Endothelial cell of umbilical vein (primary cell): ENCODE results near the gene SSH2. TPM values are rescaled to one million over a fixed set of nuclear protein-coding genes. Genes with fewer than 3 reads are reported as not detected.

Experiments
- BruUV-seq: library from RNA; stranded (reverse); fragments of 400-500 nt; replicated peaks from 2 replicates; lab custom pipeline; 2021; lab: Mats Ljungman, UMichigan
- CTCF ChIA-PET: fragments of 300-600, 350-600 bp; sonication (Branson Sonifier 250); formaldehyde crosslinking; loops from one replicate; lab custom pipeline; 2021; ENCODE audit warnings: antibody characterized with exemption, inconsistent platforms; lab: Charles Lee
- POLR2A ChIA-PET: fragments of 300-600, 350-600 bp; sonication (Branson Sonifier 250); formaldehyde crosslinking; loops from one replicate; lab custom pipeline; 2021; ENCODE audit warnings: antibody characterized with exemption, inconsistent platforms; lab: Charles Lee
- DNase-seq: peaks from one replicate; pipeline ENCODE4 v3.0.0-alpha.2; 2011; ENCODE audit warnings: low read depth, low spot score
- FAIRE-seq: peaks from 2 replicates; lab custom pipeline; 2011; peaks lifted over from hg19 to GRCh38; lab: Jason Lieb, UNC
- H2AFZ ChIP-seq: 2 replicates; pipeline ENCODE4 v1.6.0; 2012; ENCODE audit warnings: low read depth, low read length, control low read depth, inconsistent platforms
- H3K27ac ChIP-seq: 2 replicates; pipeline ENCODE4 v1.5.1; 2011; ENCODE audit warnings: low read depth, mild to moderate bottlenecking, control low read depth, low read length, moderate library complexity; ENCODE audit not compliant: insufficient read depth
- H3K27me3 ChIP-seq, 2 experiments: 2 replicates each; pipeline versions ENCODE4 v1.6.0 to v1.6.1; 2011; ENCODE audit warnings: low read length in 2 of 2, mixed read lengths in 1 of 2; ENCODE audit not compliant: control insufficient read depth in 2 of 2, insufficient read depth in 2 of 2
- H3K36me3 ChIP-seq, 2 experiments: 2 replicates in 1 of 2; 3 replicates in 1 of 2; pipeline ENCODE4 v1.5.1; 2011; ENCODE audit warnings: low read length in 2 of 2, mild to moderate bottlenecking in 1 of 2, moderate library complexity in 1 of 2; ENCODE audit not compliant: control insufficient read depth in 2 of 2, insufficient read depth in 2 of 2; ENCODE audit errors: extremely low read depth in 1 of 2
- H3K4me1 ChIP-seq: 3 replicates; pipeline ENCODE4 v1.5.1; 2011; ENCODE audit warnings: mild to moderate bottlenecking, low read length; ENCODE audit not compliant: control insufficient read depth, insufficient read depth; ENCODE audit errors: extremely low read depth
- H3K4me2 ChIP-seq: 2 replicates; pipeline ENCODE4 v1.6.1; 2011; ENCODE audit warnings: low read length, control low read depth, mixed read lengths; ENCODE audit not compliant: insufficient read depth
- H3K4me3 ChIP-seq, 3 experiments: fragments of 200-600 bp in 1 of 3; sonication (generic), shearing (Covaris generic) in 1 of 3; replicated peaks in 1 of 3; 2 replicates each; pipeline ENCODE4 v1.5.1; 2011 to 2016; ENCODE audit warnings: control low read depth in 3 of 3, low read length in 3 of 3, mild to moderate bottlenecking in 2 of 3, inconsistent platforms in 1 of 3, low read depth in 1 of 3, moderate library complexity in 1 of 3; ENCODE audit not compliant: insufficient read depth in 1 of 3
- H3K79me2 ChIP-seq: 2 replicates; pipeline ENCODE4 v1.6.0; 2012; ENCODE audit warnings: low read length, inconsistent platforms; ENCODE audit not compliant: control insufficient read depth, insufficient read depth
- H3K9ac ChIP-seq: replicated peaks from 2 replicates; pipeline ENCODE3; 2011; ENCODE audit warnings: low read length, control low read depth; ENCODE audit not compliant: insufficient read depth; ENCODE audit errors: extremely low read depth
- H3K9me1 ChIP-seq: replicated peaks from 3 replicates; pipeline ENCODE4 v1.6.0; 2011; ENCODE audit warnings: mild to moderate bottlenecking, low read length; ENCODE audit not compliant: control insufficient read depth, insufficient read depth; ENCODE audit errors: extremely low read depth
- H3K9me3 ChIP-seq: replicated peaks from 2 replicates; pipeline ENCODE4 v1.5.1; 2012; ENCODE audit warnings: low read length, inconsistent platforms; ENCODE audit not compliant: control insufficient read depth, insufficient read depth
- H4K20me1 ChIP-seq: replicated peaks from 2 replicates; pipeline ENCODE3; 2011; ENCODE audit warnings: mild to moderate bottlenecking, low read length; ENCODE audit not compliant: control insufficient read depth, insufficient read depth; ENCODE audit errors: extremely low read depth
- CTCF ChIP-seq, 2 donors: IDR thresholded peaks; 1 replicate in 1 of 2; 2 replicates in 1 of 2; pipeline ENCODE4 v1.5.1; 2011; ENCODE audit warnings: low read length in 2 of 2, mild to moderate bottlenecking in 2 of 2, moderate library complexity in 2 of 2, control low read depth in 1 of 2, inconsistent platforms in 1 of 2, low read depth in 1 of 2; ENCODE audit not compliant: insufficient read depth in 1 of 2; ENCODE audit errors: extremely low read depth in 1 of 2
- EZH2 ChIP-seq: IDR thresholded peaks from 2 replicates; pipeline ENCODE4 v1.6.1; 2012; ENCODE audit warnings: borderline replicate concordance, low read depth, mild to moderate bottlenecking, moderate library complexity, low read length, inconsistent platforms; ENCODE audit not compliant: severe bottlenecking
- FOS ChIP-seq: IDR thresholded peaks from 2 replicates; pipeline ENCODE4 v1.6.1; 2011; ENCODE audit warnings: mild to moderate bottlenecking, low read length, moderate library complexity, borderline replicate concordance; ENCODE audit not compliant: insufficient read depth
- GATA2 ChIP-seq: IDR thresholded peaks from 2 replicates; pipeline ENCODE4 v1.7.0; 2011; ENCODE audit warnings: low read depth, mild to moderate bottlenecking, moderate library complexity, mixed read lengths, low read length; ENCODE audit not compliant: insufficient read length, insufficient read depth
- JUN ChIP-seq: IDR thresholded peaks from 2 replicates; pipeline ENCODE4 v1.6.1; 2011; ENCODE audit warnings: borderline replicate concordance, low read depth; ENCODE audit not compliant: insufficient read length, insufficient read depth
- MAX ChIP-seq: IDR thresholded peaks from 2 replicates; pipeline ENCODE4 v1.6.1; 2011; ENCODE audit not compliant: insufficient read depth, insufficient read length
- MYC ChIP-seq: IDR thresholded peaks from one replicate; pipeline ENCODE4 v1.6.1; 2011; ENCODE audit warnings: mild to moderate bottlenecking, low read depth, low read length
- POLR2A ChIP-seq: IDR thresholded peaks from 2 replicates; pipeline ENCODE4 v1.6.1; 2012; ENCODE audit warnings: low read depth, mild to moderate bottlenecking, control low read depth, low read length
- POLR2AphosphoS5 ChIP-seq: IDR thresholded peaks from 2 replicates; pipeline ENCODE4 v1.6.1; 2012; ENCODE audit warnings: low read depth, mild to moderate bottlenecking, control low read depth, low read length, moderate library complexity; ENCODE audit not compliant: insufficient read depth
- dilution Hi-C: fragments of 300-500 bp; cut with MboI; formaldehyde crosslinking; loops from one replicate; pipeline ENCODE4 v1.15.0; 2019; ENCODE audit warnings: low sequenced_read_pairs; ENCODE audit not compliant: extremely low pct_ligation_motif_present
- intact Hi-C: fragments of 100-400 bp; cut with micrococcal nuclease; formaldehyde crosslinking; loops from one replicate; pipeline ENCODE4 v1.10.0; 2022
- polyA plus RNA-seq, 4 experiments: library from polyadenylated mRNA; depleted of rRNA in 3 of 4; stranded (reverse) in 3 of 4; unstranded in 1 of 4; fragments of >200 nt; gene quantifications; 2 replicates each; pipeline versions ENCODE4 v1.2.1 to v1.2.3, GENCODE V29; 2011 to 2012; ENCODE audit warnings: missing spikeins in 1 of 4
- total RNA-seq: library from RNA; stranded (reverse); gene quantifications from 2 replicates; pipeline ENCODE4 v1.2.3, GENCODE V29; 2021

SSH2 gene
- total and polyA plus RNA-seq, 2 donors (not counting 3 experiments of a cell fraction or from before 2014, with no cell fraction given) = 24.6 to 60.9 TPM

DNA sequence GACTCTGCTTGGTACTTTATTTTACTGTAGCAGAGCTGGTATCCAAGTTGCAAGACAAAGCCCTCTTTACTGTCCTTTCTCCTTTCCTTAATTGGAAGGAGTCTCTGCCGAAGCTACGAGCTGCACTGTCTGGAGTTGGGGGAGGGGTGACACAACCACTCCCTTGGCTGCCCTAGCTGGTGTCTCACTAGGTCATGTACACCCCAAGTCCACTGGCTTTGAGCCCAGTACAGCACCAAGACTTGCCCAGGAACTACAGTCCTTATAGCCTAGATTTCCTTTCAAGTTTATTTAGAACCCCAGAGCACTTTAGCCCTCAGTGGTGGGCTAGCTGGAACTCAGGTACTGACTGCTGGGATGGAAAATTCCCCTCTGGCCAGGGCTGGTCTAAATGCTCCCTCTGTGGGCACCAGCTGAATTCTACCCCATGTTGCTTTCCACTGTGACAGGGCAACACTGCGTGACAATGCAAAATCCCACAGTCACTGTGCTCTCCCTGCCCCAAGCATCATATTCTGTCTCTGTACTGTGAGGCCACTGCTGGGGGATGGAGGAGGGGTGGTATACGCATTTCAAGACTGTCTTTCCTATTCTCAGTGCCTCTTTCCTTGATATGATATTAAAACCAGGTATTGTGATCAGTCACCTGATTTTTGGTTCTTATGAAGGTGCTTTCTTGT, 29.8 kb upstream of the SSH2 start:
- CTCF ChIA-PET = interaction anchor here (1.8 kb wide), 1 partner anchor 62 kb away, joined by 4 read pairs; no protein-coding TSS in a partner anchor
- no peak overlapping the region for H3K4me2 ChIP-seq

DNA sequence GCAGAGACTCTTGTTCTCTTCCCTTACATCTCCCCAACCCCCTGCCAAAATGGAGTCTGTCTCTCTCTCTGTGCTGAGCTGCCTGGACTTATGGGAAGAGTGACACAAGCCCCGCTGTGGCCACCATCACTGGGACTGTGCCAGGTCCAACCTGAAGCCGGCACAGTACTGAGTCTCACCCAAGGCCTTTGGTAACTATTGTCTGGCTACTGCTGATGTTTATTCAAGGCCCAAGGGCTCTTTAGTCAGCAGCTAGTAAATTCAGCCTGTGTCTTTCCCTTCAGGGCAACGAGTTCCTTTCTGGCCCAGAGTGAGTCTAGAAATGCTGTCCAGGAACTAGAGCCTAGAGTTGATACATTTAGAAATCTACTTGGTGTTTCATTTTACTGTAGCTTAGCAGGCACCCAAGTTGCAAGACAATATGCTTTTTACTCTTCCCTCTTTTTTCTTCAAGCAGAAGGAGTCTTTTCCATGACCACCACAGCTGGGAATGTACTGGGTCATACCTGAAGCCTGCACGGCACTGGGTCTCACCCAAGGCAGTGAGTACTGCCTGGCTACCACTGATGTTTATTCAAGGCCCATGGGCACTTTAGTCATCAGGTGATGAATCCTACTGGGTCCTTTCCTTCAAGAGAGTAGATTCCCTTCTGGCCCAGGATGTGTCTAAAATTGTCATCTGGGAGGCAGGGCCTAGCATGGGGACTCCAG, 29.1 kb upstream of the SSH2 start:
- Histone ChIP-seq H3K36me3 (no peaks in the 10 kb centered on the region), H3K79me2 (no peaks in the 10 kb centered on the region), H3K4me3 (no peak overlapping the region), H4K20me1 (no peaks in the 10 kb centered on the region), H3K9me3 (no peaks in the 10 kb centered on the region), H3K4me1 (no peaks in the 10 kb centered on the region), H3K9me1 (no peaks in the 10 kb centered on the region), H3K27ac (no peak overlapping the region), H2AFZ (no peak overlapping the region), H3K27me3 (peaks cover 0 to 2% of the 10 kb centered on the region in 2 experiments), H3K4me2 (no peak overlapping the region), H3K9ac (no peak overlapping the region)
- TF ChIP-seq CTCF (IDR thresholded peaks at IDR 0.05; ENCODE audit: extremely low read depth in 1 of 2, insufficient read depth in 1 of 2, low read depth in 1 of 2, low read length in 2 of 2) (no peak), MAX (no peak), POLR2A (no peak), JUN (no peak), MYC (no peak), GATA2 (no peak), POLR2AphosphoS5 (no peak), EZH2 (no peak), FOS (no peak)
- FAIRE-seq = no peak
- DNase-seq = no peak
- ChIA-PET POLR2A (no interaction called here), CTCF (interaction anchor here (1.8 kb wide), 2 partner anchors 25 to 62 kb away, joined by 4 read pairs; no protein-coding TSS in a partner anchor)
- BruUV-seq = no TSS peak
- dilution Hi-C loops (no loop called here), intact Hi-C loops (no loop called here)

More for the DNA sequence above, 29.8 kb upstream of the SSH2 start:
- Histone ChIP-seq H3K4me1 (no peaks in the 10 kb centered on the region), H3K79me2 (no peaks in the 10 kb centered on the region), H3K9ac (no peak overlapping the region), H4K20me1 (no peaks in the 10 kb centered on the region), H3K27me3 (peaks cover 0 to 2% of the 10 kb centered on the region in 2 experiments), H3K9me3 (no peaks in the 10 kb centered on the region), H2AFZ (no peak overlapping the region), H3K27ac (no peak overlapping the region), H3K4me3 (no peak overlapping the region), H3K9me1 (no peaks in the 10 kb centered on the region), H3K36me3 (no peaks in the 10 kb centered on the region)
- DNase-seq (no peak), FAIRE-seq (no peak)
- TF ChIP-seq MYC (no peak), FOS (no peak), POLR2A (no peak), GATA2 (no peak)
- dilution Hi-C loops (no loop called here), intact Hi-C loops (no loop called here)
- no TSS peak for BruUV-seq
- POLR2A ChIA-PET = no interaction called here
